ENCODE results near the gene CA12. TPM values are rescaled to one million over a fixed set of nuclear protein-coding genes. Genes with fewer than 3 reads are reported as not detected.

Gene CA12
- polyA plus RNA-seq, 3 donors: not detected

DNA sequence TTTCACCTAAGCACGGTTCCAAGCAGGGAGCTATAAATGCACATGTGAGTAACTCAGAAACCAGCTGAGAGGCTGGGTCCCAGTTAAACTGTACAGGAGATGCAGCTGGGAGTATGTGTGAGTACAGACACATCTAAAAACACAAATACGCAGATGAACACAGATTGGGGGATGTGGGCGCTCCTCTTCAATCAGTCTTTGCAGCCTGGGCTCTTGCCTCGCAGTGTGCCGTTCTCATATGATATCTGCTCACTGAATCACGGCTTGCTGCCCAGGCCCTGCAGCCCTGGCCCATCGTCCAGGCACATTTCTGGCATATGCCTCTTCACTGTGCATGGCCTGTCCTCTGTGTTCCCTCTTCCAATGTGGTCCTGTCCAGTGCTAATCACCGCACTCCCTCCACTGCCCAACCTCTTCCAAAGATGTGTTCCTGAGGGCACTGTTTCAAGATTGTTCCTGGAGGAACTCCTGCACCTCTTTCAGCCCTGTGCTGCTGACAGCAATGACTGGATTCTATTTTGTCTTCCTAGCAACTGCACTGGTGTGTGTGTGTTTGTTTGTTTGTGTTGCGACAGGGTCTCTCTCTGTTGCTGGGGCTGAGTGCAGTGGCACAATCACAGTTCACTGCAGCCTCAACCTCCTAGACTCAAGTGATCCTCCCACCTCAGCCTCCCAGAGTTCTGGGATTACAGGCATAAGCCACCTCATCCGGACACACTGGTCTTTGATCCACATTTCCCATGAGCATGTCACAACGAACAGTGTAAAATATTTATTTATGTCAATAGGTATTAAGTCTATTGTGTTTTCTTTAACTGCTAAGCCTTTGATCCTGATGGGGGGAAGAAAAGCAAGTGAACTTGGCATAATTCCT, 17.0 kb downstream of the CA12 start:
- peaks cover 0 to 2% (median 0%) of the 10 kb centered on the region in 7 donors for H3K9me3 Mint-ChIP-seq
- intact Hi-C loops (cut with micrococcal nuclease): no loop called here
- no peak overlapping the region for H3K9ac ChIP-seq (ENCODE audit: insufficient read depth, low read length, poor library complexity, severe bottlenecking)
- H4K20me1 ChIP-seq (ENCODE audit: insufficient read depth, low read length): no peaks in the 10 kb centered on the region
- H3K4me1 ChIP-seq (ENCODE audit: control insufficient read depth in 1 of 2, insufficient read depth in 2 of 2, low read length in 2 of 2): peaks cover 0 to 10% of the 10 kb centered on the region in 2 donors
- H3K4me1 Mint-ChIP-seq: peaks cover 8% of the 10 kb centered on the region
- H3K27ac ChIP-seq (ENCODE audit: low read depth in 1 of 2, low read length in 2 of 2): no peak overlapping the region
- no peak for DNase-seq
- TF ChIP-seq CTCF (IDR thresholded peaks at IDR 0.05): no peak
- H3K36me3 Mint-ChIP-seq: no peaks in the 10 kb centered on the region
- no peak overlapping the region for H3K27ac Mint-ChIP-seq
- H3K36me3 ChIP-seq (replicated peaks in 1 of 2; ENCODE audit: control insufficient read depth in 1 of 2, insufficient read depth in 2 of 2, low read length in 2 of 2): no peaks in the 10 kb centered on the region
- H3K4me3 Mint-ChIP-seq: no peak overlapping the region
- 98% methylated on average over 7 of the region's 11 CpGs for WGBS (ENCODE audit: insufficient coverage)
- no peaks in the 10 kb centered on the region for H3K27me3 ChIP-seq (ENCODE audit: control insufficient read depth in 2 of 2, insufficient read depth in 2 of 2, low read length in 2 of 2)
- H3K79me2 ChIP-seq (ENCODE audit: insufficient read depth, low read length): no peaks in the 10 kb centered on the region
- no peaks in the 10 kb centered on the region for H3K9me3 ChIP-seq (replicated peaks in 1 of 2; ENCODE audit: control insufficient read depth in 1 of 2, insufficient read depth in 1 of 2, low read length in 2 of 2)
- no peak overlapping the region for H3K4me3 ChIP-seq (replicated peaks in 1 of 3; ENCODE audit: low read depth in 2 of 3, low read length in 3 of 3)
- H3K27me3 Mint-ChIP-seq (ENCODE audit: low read depth in 3 of 3): peaks cover 2 to 5% (median 3%) of the 10 kb centered on the region in 3 donors
- no peak overlapping the region for H3K4me2 ChIP-seq (replicated peaks; ENCODE audit: extremely low read depth, low read length, poor library complexity, severe bottlenecking)
- no peak overlapping the region for H2AFZ ChIP-seq (ENCODE audit: insufficient read depth, low read depth, low read length, poor library complexity, severe bottlenecking)

DNA sequence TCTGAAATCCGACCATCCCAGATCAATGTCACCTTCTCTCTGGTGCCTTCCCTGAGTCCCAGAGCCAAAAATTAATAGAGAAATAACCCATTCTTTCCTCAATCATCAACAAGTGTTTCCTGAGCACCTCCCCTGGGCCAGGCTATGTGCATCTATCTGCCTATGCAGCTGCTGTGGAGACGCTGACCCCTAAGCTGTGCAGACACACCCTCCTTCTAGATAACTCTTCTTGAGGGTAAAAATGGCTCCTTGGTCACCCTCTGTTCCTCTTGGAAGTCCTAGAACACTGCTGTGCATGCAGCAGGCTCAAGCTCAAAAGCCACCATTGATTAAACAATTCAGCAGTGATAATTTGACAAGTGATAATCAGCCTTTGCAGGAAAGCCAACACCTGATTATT, 18.4 kb downstream of the CA12 start:
- no peak for TF ChIP-seq CTCF (IDR thresholded peaks at IDR 0.05)
- Mint-ChIP-seq H3K27ac (no peak overlapping the region), H3K27me3 (ENCODE audit: low read depth in 3 of 3) (peaks cover 3 to 6% (median 4%) of the 10 kb centered on the region in 3 donors), H3K36me3 (no peaks in the 10 kb centered on the region), H3K9me3 (peaks cover 0 to 2% (median 0%) of the 10 kb centered on the region in 7 donors), H3K4me3 (no peak overlapping the region), H3K4me1 (peaks cover 8% of the 10 kb centered on the region)
- H3K9ac ChIP-seq (ENCODE audit: insufficient read depth, low read length, poor library complexity, severe bottlenecking): no peak overlapping the region
- H3K4me3 ChIP-seq (replicated peaks in 1 of 3; ENCODE audit: low read depth in 2 of 3, low read length in 3 of 3): no peak overlapping the region
- no peak for DNase-seq
- intact Hi-C loops (cut with micrococcal nuclease): no loop called here
- no peaks in the 10 kb centered on the region for H3K27me3 ChIP-seq (ENCODE audit: control insufficient read depth in 2 of 2, insufficient read depth in 2 of 2, low read length in 2 of 2)
- H2AFZ ChIP-seq (ENCODE audit: insufficient read depth, low read depth, low read length, poor library complexity, severe bottlenecking): no peak overlapping the region
- 50% methylated on average over 2 of the region's 2 CpGs for WGBS (ENCODE audit: insufficient coverage)
- no peak overlapping the region for H3K27ac ChIP-seq (ENCODE audit: low read depth in 1 of 2, low read length in 2 of 2)
- no peaks in the 10 kb centered on the region for H4K20me1 ChIP-seq (ENCODE audit: insufficient read depth, low read length)
- no peak overlapping the region for H3K4me2 ChIP-seq (replicated peaks; ENCODE audit: extremely low read depth, low read length, poor library complexity, severe bottlenecking)
- H3K79me2 ChIP-seq (ENCODE audit: insufficient read depth, low read length): no peaks in the 10 kb centered on the region
- no peaks in the 10 kb centered on the region for H3K36me3 ChIP-seq (replicated peaks in 1 of 2; ENCODE audit: control insufficient read depth in 1 of 2, insufficient read depth in 2 of 2, low read length in 2 of 2)
- H3K4me1 ChIP-seq (ENCODE audit: control insufficient read depth in 1 of 2, insufficient read depth in 2 of 2, low read length in 2 of 2): peaks cover 0 to 10% of the 10 kb centered on the region in 2 donors
- H3K9me3 ChIP-seq (replicated peaks in 1 of 2; ENCODE audit: control insufficient read depth in 1 of 2, insufficient read depth in 1 of 2, low read length in 2 of 2): no peaks in the 10 kb centered on the region

All from CD14-positive monocyte (primary cell).